ENCODE data around the gene METAP1. TPM values are rescaled to one million over a fixed set of nuclear protein-coding genes. Genes with fewer than 3 reads are reported as not detected.
"Not testable (repeated sequence)": the region's sequence is repeated elsewhere in the genome, so short reads cannot be mapped to it uniquely, and the experiment has no call there.

The METAP1 gene
- total RNA-seq, 4 donors from 2014 or later = 37.9 to 87.6 (median 45.9) TPM

- Histone ChIP-seq H3K27me3 (no peaks in the 10 kb centered on the region), H3K27ac (peak within 1 kb of the TSS; percentile 91 to 98 (median 96)), H3K4me3 (peak within 1 kb of the TSS; percentile 87 to 92), H3K4me1 (peaks cover 0 to 70% (median 7%) of the 10 kb centered on the region in 3 donors), H3K9me3 (no peaks in the 10 kb centered on the region), H3K36me3 (peaks cover 3 to 20% of the 10 kb centered on the region in 2 donors)
- 0% methylated on average over 1 to 7 of the region's 53 CpGs for WGBS, 2 donors (ENCODE audit: low coverage in 1 of 2)
- ATAC-seq = peak; percentile 94
- TF ChIP-seq POLR2A (IDR thresholded peaks at IDR 0.05) = peak; percentile 86 to 92
- TF ChIP-seq POLR2AphosphoS5 (IDR thresholded peaks at IDR 0.05) = peak; percentile 99
- TF ChIP-seq EP300 (IDR thresholded peaks at IDR 0.05) = no peak
- TF ChIP-seq, protein P1, sequence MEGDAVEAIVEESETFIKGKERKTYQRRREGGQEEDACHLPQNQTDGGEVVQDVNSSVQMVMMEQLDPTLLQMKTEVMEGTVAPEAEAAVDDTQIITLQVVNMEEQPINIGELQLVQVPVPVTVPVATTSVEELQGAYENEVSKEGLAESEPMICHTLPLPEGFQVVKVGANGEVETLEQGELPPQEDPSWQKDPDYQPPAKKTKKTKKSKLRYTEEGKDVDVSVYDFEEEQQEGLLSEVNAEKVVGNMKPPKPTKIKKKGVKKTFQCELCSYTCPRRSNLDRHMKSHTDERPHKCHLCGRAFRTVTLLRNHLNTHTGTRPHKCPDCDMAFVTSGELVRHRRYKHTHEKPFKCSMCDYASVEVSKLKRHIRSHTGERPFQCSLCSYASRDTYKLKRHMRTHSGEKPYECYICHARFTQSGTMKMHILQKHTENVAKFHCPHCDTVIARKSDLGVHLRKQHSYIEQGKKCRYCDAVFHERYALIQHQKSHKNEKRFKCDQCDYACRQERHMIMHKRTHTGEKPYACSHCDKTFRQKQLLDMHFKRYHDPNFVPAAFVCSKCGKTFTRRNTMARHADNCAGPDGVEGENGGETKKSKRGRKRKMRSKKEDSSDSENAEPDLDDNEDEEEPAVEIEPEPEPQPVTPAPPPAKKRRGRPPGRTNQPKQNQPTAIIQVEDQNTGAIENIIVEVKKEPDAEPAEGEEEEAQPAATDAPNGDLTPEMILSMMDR (IDR thresholded peaks at IDR 0.05) = no peak
These were observed 93.2 kb downstream of the METAP1 start, which contains the start of gene ADH5 for GRCh38 chr4:99088481-99089365. Gene ADH5, minus strand, starts transcription at chr4:99088788. Its CDS starts 88 bp downstream, at chr4:99088700.

DNA sequence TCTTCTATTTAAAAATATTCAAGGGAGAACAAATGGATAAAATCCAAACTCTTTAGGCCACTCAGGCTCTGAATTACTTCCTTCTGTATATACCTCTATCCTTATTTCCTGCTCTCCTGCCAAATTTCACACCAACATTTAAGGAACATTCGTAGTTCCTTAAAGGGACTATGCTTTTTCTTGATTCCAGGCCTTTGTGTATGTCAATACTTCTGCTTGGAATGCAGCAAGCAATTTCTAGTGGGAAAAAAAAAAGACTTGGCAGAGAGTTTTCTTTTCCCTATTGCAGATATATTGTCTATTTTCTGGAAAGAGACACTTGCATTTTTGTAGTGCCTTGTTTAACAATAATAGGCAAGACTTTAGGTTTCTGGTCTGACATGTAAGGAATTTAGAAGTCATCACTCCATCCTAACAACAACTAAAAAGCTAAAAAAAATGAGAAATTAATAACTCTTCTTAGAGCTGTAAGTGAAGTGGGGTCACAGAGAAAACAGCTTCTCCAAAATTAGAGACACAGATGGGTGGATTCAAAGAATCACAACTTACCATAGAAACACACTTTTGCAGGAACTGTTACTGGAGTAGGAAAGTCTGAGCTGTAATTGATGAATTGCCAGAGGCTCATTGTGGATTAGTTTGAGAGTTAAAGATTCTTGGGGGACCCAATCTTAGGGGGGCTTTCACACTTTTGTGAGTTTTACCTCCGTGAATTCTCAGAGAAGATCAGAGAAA lies 95.1 kb downstream of the METAP1 start:
- no peaks in the 10 kb centered on the region for H3K27me3 ChIP-seq
- H3K36me3 ChIP-seq = peaks cover 0 to under 1% of the 10 kb centered on the region in 2 donors
- no peaks in the 10 kb centered on the region for H3K9me3 ChIP-seq
- TF ChIP-seq POLR2A (IDR thresholded peaks at IDR 0.05) (no peak), POLR2AphosphoS5 (IDR thresholded peaks at IDR 0.05) (no peak), EP300 (IDR thresholded peaks at IDR 0.05) (no peak)
- TF ChIP-seq, protein P1 (IDR thresholded peaks at IDR 0.05) = no peak
- WGBS, 2 donors (ENCODE audit: low coverage in 1 of 2) = 19 to 43% methylated on average over 2 of the region's 2 CpGs
- peaks cover 0 to 51% (median 7%) of the 10 kb centered on the region in 3 donors for H3K4me1 ChIP-seq
- ATAC-seq = no peak
- peak overlapping the region; percentile 87 to 92 for H3K4me3 ChIP-seq
- peak overlapping the region; percentile 91 to 98 (median 96) for H3K27ac ChIP-seq

DNA sequence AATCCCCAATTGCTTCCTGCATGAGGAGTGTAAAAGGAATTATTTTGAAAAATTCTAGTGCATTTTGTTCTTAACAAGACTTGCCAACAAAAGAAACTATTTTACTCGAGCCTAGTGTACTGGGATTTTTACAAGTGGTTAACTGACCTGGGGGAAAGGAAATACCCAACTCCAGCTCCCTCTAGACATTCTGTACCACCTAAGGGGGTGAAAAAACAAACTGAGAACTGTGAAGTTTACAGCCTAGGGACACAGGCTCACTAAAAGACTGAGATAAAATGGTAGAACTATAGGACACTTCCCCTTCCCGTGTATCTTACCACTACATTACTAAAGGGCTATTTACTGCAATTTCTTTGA lies 95.7 kb downstream of the METAP1 start:
- no peak for ATAC-seq
- TF ChIP-seq, protein P1 (IDR thresholded peaks at IDR 0.05) = no peak
- TF ChIP-seq POLR2A (IDR thresholded peaks at IDR 0.05) = no peak
- TF ChIP-seq POLR2AphosphoS5 (IDR thresholded peaks at IDR 0.05) = no peak
- no peak for TF ChIP-seq EP300 (IDR thresholded peaks at IDR 0.05)
- peak overlapping the region; percentile 91 to 98 (median 96) for H3K27ac ChIP-seq
- H3K4me3 ChIP-seq = peak overlapping the region; percentile 87 to 92
- peaks cover 0 to 46% (median 7%) of the 10 kb centered on the region in 3 donors for H3K4me1 ChIP-seq
- 23 to 31% methylated on average over 2 of the region's 2 CpGs for WGBS, 2 donors (ENCODE audit: low coverage in 1 of 2)
- no peaks in the 10 kb centered on the region for H3K9me3 ChIP-seq
- no peaks in the 10 kb centered on the region for H3K27me3 ChIP-seq
- no peaks in the 10 kb centered on the region for H3K36me3 ChIP-seq

- ATAC-seq, H3K36me3 ChIP-seq, H3K27me3 ChIP-seq, H3K9me3 ChIP-seq: not testable (repeated sequence)
- Histone ChIP-seq H3K27ac (peak overlapping the region; percentile 65 to 98 (median 96)), H3K4me1 (peaks cover 0 to 39% (median 7%) of the 10 kb centered on the region in 3 donors), H3K4me3 (peak overlapping the region in 1 of 2 donors; percentile 87)
- 14 to 52% methylated on average over 2 of the region's 2 CpGs for WGBS, 2 donors (ENCODE audit: low coverage in 1 of 2)
These were observed 96.3 kb downstream of the METAP1 start for GRCh38 chr4:99091841-99092240.

DNA sequence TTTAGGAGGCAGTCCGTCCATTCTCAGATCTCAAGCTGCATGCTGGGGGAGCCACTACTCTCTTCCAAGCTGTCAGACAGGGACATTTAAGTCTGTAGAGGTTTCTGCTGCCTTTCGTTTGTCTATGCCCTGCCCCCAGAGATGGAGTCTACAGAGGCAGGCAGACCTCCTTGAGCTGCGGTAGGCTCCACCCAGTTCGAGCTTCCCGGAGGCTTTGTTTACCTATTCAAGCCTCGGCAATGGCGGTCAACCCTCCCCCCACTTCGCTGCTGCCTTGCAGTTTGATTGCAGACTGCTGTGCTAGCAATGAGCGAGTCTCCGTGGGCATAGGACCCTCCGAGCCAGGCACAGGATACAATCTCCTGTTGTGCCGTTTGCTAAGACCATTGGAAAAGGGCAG lies 103.8 kb downstream of the METAP1 start:
- ATAC-seq = no peak
- H3K36me3 ChIP-seq = no peaks in the 10 kb centered on the region
- H3K9me3 ChIP-seq = no peaks in the 10 kb centered on the region
- TF ChIP-seq, protein P1 (IDR thresholded peaks at IDR 0.05) = no peak
- TF ChIP-seq EP300 (IDR thresholded peaks at IDR 0.05) = no peak
- TF ChIP-seq POLR2A (IDR thresholded peaks at IDR 0.05) = no peak
- no peak for TF ChIP-seq POLR2AphosphoS5 (IDR thresholded peaks at IDR 0.05)
- no peak overlapping the region for H3K4me3 ChIP-seq
- no peaks in the 10 kb centered on the region for H3K27me3 ChIP-seq
- WGBS, 2 donors (ENCODE audit: low coverage in 1 of 2) = 100% methylated on average over 1 of the region's 12 CpGs; no CpG with 5 or more reads in 1 of the 2 donors
- no peaks in the 10 kb centered on the region for H3K4me1 ChIP-seq
- H3K27ac ChIP-seq = no peak overlapping the region

GRCh38 chr4:99099814-99100213 lies 104.3 kb downstream of the METAP1 start:
- H3K9me3 ChIP-seq, H3K27me3 ChIP-seq, H3K4me3 ChIP-seq, H3K36me3 ChIP-seq, H3K4me1 ChIP-seq, ATAC-seq, H3K27ac ChIP-seq: not testable (repeated sequence)
- 79 to 90% methylated on average over 2 to 4 of the region's 5 CpGs for WGBS, 2 donors (ENCODE audit: low coverage in 1 of 2)

Data from gastroesophageal sphincter (tissue), 4 donors.